Measurements from ENCODE around the gene LY6G5C.

The LY6G5C gene

DNA sequence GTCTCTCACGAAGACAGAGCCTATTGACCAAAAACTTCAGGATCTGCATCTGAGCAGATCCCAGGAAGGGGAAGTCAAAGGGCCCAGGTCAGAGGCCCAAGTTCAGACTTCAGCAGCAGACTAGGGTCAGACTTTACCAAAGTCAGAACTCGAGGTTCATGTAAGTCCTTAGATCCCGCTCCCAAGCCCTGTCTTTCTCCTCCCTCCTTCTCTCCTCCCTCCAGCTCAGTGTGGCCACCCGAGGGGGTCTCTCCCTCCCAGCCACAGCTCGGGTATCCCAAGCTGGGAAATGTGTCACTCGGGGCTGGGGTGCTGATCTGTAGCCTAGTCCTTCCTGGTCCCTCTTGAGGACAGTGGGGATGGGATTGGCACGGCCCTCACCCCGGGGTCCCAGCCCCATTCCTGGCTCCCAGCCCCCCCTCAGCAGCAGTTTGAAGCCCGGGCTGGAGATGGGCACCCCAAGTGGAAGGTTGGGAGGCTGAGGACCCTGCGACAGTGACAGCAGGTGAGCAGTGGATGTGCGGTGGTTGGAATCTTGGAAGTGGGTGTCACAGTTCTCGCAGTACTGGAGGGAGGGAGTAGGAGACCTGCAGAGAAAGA lies 18.6 kb downstream of the LY6G5C start:
- no peak for DNase-seq (ENCODE audit: low read depth)

DNA sequence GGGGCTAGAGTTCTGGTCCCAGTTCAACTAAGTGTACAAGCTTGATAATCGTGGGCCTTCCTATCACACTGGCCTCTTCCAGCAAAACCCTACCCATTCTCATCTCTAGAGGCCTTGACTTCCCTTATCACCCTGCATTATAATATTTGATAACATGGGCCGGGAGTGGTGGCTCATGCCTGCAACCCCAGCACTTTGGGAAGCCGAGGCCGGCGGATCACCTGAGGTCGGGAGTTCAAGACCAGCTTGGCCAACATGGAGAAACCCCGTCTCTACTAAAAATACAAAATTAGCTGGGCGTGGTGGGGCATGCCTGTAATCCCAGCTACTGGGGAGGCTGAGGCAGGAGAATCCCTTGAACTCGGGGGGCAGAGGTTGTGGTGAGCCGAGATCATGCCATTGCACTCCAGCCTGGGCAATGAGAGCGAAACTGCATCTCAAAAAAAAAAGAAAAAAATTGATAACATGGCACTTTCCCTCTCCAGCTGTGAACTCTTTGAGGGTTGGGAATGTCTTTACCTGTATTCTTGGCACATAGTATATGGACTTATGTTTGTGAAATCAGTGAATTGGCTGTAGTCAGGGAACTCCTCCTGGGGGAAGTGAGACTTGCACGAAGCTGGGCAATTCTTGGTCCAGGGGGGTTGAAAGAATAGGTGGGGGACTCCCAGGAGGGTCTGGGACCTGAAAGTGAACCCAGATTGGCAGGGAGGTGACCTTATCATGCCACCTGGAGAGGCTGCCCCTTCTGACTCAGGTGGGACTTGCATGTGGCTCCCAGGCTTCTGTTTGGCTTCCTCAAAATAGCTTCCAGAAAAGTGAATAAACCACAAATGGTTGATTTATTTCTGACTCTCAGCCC lies 19.4 kb downstream of the LY6G5C start:
- DNase-seq (ENCODE audit: low read depth), result no peak

DNA sequence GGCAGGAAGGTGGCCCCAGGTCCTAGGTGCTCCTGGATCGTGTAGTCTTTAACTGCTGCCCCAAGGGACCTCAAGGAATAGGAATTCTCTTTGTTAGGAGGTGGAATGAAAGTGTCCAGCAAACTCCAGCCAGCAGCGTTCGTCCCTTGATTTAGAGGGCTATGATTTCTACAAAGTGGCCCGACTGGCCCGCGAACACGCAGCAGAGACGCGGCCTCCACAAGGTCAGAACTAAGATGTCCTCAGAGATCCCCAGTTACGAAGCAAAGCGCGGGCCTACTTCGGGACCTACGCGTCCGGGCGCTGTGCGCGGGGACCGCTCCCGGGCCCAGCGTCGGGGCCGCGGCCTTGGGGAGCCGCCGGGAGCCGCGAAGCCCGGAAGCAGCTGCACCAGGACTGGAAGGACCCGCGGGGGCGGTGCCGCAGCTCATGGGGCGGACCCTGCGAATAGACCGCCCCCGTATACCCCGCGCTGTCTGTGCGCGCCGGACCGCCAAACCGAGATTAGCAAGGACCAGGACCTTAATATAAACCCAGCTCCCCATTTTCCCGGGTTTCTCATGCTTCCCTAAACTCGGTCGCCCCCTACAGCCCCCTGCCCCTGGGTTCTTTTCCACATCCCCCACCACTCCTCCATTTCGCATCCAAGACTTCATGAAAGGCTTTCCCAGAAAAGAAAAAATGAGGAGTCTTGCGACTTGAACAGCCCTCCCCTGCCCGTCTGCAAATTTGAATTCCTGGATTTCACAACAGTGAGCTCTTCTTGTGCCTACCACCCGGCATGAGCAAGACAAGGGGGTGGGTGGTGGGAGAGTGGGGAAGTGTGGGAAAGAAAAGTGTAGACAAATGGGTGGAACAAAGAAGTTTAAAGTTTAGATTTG lies 20.2 kb downstream of the LY6G5C start, which contains the start of gene C6orf47:
TSS of gene C6orf47 (minus strand) at position 398 of the 881 bp plus-strand sequence. CDS start 831 bp downstream, outside the sequence.
- peak; percentile 59 for DNase-seq (ENCODE audit: low read depth)

DNA sequence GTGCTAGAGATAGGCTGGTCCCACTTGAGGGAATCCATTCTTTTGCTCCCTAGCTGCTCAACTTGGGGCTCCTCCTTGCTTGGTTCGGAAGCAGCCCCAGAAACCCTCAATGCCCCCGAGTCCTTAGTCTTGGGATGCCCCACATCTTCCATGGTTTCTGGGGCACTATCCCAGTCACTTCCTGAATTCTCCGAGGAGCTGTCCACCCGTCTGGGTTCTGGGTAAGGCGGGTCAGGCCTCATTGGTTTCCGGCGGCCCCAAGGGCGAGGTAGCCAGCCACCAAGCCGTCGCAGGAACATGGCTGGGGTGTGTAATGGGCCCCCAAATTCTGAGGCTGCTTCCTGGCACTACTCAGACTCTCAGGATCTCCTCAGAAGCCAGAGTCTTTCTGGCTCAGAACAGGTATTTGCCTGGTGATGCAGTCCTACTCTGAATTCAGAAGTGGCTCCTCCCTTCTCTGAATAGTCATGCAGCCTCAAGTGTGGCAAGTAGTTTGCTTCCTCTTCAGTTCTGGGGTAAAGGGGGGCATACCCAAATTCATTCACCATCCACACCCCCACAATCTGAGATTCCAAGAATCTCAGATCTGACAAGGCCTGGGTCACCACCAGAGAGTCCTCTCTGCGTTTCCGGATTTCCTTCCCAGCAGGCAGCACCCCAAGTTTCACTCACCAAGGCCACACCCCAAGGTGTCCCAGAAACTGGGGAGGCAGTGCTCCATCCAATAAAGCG lies 21.1 kb downstream of the LY6G5C start:
- DNase-seq (ENCODE audit: low read depth), result no peak

DNA sequence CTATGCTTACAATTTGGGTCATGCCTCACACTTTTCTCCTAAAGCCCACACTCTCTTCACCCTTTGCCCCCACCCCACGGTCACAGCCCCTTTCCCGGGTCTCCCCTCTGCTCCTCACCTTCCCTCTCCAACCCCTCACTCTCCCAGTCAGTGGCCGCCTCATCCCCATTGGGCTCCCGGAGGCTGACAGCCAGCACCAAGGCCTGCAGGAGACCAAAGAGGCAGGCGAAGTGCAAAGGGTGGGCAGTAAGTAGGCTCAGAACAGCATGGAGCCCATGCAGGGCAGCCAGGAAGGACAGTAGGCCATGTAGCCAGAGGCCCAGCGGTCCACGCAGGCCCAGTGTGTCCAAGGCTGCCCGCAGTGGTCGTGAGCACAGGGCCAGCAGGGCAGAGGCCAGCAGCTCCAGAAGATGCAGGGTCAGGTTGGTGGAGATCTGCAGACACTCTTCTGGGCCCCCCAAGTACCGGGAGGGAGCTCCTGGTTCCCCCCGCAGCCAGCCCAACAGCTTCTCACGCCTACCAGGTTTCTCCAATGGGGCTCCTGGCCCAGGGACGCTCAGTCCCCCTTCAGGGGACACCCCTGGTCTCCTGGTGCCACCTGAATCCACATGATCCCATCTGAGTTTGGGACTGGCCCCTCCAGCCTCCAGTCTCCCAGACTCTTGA lies 21.8 kb downstream of the LY6G5C start:
- DNase-seq (ENCODE audit: low read depth), result no peak

DNA sequence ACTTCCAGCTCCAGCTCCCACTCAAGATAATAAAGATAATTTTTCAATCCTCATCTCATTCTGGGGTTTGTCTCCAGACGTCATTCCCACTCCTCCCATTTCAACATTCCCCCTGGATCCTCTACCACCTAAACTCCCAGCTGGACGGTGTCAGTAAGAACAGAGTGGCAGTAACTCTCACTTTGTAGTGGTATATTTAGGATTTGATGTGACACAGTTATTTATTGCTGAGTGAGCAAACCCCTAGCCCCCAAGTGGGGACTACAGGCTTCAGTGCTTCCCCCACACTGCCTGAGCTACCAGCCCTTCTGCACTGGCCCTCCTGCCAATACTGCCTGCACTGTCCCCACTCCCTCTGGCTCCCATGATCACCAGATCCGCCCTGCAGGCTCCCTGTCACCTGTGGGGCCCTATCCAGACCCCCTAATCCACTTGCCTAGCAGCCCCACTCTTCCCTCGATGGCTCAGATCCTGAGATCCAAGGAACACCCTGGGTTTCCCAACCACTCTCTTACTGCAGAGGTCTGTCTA lies 22.6 kb downstream of the LY6G5C start:
- no peak for DNase-seq (ENCODE audit: low read depth)

DNA sequence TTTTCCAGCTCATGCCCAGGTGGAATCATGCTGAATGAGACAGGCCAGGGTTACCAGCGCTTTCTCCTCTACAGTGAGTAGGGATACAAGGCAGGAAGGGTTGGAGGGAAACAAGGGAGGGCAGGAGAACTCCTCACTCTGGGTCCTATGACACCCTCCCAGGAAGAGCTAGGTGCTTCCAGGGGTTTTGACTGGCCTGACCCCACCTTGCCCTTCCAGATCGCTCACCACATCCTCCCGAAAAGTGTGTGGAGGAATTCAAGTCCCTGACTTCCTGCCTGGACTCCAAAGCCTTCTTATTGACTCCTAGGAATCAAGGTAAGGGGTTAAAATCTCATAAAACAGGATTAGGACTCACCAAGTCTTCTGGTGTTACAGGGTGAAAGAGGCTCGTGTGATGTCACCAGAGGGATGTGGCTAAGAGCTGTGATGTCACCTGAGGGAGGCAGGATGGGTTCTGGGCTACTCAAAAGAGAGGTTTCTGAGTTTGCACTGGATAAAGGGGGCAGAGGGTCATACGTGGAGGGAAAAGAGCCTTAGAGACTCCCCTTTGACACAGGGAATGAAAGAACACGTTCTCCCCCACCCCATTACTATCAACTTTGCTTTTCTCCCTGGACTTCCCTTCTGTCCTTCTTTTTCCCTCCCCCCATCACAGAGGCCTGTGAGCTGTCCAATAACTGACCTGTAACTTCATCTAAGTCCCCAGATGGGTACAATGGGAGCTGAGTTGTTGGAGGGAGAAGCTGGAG lies 23.3 kb downstream of the LY6G5C start:
- DNase-seq (ENCODE audit: low read depth), result no peak

DNA sequence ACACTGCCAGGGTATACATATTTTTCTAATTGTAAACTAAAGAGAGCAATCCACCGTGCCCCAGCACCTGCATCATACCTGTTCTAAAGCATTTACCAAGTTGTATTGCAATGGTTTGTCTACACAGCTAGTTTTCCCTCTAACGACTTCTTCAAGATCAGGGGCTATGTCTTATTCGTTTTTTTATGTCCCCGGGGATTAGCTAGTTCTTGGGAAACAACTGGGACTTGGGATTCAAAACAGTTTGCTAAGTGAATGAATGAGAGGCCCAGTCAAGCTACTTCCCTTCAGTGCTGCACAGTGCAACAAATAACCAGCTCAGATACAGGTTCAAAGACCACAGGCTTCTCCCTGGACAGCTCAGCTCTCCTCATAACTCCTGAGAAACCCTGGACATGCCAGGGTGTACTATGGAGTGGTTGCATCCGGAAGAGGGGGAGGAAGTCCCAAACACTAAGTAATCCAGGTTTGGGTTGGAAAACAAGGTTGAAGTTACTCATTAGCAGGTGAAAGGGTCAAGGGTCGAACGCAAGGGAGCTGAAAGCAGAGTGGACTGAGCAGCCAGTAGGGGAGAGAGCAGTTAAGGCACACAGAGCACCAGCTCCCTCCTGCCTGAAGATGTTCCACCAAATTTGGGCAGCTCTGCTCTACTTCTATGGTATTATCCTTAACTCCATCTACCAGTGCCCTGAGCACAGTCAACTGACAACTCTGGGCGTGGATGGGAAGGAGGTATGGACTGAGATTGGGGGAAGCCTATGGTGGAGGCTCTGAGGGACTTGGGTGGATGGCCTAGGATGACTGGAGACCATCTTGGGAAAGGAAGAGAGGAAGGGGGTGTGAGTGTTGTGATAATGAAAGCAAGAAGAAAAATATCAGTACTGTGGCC lies 25.3 kb downstream of the LY6G5C start, which contains the start of gene APOM:
TSS of gene APOM (plus strand) at position 546 of the 889 bp plus-strand sequence. CDS start at position 619, 73 bp downstream.
- no peak for DNase-seq (ENCODE audit: low read depth)

DNA sequence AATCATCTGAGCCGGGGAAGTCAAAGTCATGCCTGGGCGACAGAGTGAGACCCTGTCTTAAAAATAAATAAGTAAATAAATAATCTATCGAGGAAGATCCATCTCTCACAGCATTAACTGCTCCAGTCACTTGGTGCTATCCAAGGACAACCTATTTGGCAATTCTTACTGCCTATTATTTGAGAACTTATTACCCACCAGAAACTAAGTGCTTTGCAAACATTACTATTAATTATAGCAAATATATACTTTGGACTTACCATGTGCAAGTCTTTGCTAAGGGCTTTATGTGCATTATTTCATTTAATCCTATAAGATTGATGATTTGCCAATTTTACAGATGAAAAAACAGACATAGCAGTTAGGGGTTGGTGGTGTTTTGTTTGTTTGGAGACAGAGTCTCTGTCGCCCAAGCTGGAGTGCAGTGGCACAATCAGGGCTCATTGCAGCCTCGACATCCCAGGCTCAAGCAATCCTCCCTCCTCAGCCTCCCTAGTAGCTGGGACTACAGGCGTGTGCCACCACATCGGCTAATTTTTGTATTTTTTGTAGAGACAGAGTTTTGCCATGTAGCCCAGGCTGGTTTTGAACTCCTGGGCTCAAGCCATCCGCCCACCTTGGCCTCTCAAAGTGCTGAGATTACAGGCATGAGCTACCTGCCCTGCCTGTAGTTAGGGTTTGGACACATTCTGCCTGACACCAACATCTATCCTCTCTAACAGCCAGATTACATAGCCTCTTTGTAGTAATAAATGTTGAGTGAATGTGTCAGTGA lies 26.1 kb downstream of the LY6G5C start:
- DNase-seq (ENCODE audit: low read depth), result no peak

DNA sequence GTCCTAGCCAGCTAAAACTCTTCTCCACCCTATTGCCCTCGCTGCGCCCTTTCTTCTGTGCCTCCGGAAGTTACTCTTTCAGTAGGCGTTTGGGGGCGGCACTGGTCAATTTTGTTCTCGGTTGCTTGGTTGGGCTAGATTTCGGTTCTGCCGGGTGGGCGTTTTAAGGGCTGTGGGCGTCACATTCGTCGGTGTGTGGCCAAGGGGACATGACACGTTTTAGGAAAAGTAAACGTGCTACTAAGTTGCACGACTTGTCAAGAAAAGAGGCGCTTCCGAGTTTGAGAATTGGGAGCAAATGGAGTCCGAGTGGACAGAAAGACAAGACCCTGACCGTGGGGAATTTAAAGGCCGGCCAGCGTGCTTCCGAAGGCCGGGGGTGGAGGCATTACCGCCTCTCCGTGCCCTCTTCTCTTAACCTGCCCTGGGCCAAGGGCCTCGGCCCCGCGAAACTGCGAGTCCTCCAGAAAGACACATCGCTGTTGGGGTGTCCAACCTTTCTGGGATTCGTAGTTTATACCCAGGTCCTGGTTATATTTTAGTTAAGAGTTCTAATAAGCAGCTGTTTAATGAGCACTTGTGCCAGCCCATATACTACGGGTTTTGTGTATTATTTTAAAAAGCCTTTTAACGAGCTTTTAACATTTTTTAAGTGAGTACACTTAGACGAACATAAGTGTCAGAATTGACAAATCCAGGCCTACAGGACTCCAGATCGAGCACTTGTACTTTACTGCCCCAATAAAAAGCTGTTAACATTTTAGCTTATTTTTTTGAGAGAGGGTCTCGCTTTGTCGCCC lies 27.7 kb downstream of the LY6G5C start:
- DNase-seq (ENCODE audit: low read depth), result peak; percentile 85

DNA sequence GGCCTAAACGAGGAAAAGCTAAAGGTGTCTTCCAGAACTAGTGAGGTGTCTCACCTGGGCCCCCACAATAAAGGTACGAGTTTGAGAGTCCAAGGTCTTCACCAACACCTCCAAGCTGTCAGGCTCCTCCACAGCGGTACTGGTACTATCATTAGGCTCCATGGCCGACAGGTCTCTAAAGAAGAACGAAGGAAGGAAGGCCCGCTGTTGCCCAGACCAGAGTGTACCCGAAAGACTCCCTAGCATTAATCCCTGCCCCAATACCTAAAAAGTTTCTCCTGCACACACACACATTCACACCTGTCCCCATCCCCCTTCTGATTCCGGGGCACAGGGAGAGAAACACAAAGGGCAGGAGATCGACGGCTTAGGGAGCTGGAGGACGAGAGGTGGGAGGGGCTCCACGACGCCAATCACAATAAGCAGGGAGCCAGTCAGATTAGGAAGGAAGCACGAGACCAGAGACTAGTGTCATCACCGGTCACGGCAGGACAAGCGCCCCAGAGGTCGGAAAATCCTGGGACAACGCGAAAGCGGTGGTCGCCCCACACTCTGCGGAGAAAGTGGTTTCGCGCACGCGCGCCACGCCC lies 29.2 kb downstream of the LY6G5C start:
- DNase-seq (ENCODE audit: low read depth), result peak; percentile 54

DNA sequence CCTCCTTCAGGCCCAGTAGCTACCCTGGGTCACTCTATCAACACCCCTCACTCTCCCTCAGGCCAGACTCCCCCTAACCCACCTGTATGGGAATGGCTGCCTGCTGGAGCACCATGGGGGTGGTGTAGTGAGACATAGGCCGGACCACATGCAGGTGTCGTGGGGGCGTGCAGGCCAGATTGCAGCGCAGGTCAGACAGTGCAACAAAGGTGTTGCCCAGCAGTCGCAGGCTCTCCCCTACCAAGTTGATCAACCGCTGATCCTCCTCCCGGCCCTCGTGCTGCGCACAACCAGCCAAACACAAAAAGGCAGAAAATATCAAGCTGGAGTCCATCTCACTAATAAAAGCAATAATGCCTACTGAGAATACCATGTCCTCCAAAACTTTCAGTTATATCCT lies 35.5 kb downstream of the LY6G5C start:
- DNase-seq (ENCODE audit: low read depth), result no peak

DNA sequence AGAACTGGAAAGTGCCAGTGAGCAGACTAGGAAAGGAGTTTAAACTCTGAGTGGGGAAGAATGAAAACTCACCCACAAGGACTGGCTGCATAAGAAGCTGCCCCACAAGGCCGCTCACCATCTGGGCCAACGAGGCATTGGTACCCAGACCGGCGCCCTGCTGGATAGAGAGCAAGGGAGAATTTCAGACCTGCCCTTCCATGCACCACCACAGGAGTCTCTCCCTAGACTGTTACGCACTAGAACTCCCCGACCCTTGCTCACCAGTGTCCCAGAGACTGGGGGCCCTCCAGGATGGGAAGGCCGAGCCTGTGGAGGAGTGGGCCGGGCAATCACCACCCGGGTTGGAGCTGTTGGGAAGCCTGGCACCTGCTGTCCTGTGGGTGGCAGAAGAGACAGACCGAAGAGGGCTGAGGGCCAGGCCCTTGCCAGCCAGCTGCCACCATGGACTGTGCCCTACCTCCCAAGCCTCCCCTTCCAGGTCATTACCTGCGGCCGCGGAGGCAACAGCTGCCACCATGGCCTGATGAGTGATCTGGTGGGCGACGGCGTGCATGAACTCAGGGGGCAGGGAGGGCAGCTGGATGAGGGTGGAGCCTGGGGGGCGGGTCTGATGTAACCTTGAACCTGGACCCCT lies 36.9 kb downstream of the LY6G5C start:
- DNase-seq (ENCODE audit: low read depth), result no peak

DNA sequence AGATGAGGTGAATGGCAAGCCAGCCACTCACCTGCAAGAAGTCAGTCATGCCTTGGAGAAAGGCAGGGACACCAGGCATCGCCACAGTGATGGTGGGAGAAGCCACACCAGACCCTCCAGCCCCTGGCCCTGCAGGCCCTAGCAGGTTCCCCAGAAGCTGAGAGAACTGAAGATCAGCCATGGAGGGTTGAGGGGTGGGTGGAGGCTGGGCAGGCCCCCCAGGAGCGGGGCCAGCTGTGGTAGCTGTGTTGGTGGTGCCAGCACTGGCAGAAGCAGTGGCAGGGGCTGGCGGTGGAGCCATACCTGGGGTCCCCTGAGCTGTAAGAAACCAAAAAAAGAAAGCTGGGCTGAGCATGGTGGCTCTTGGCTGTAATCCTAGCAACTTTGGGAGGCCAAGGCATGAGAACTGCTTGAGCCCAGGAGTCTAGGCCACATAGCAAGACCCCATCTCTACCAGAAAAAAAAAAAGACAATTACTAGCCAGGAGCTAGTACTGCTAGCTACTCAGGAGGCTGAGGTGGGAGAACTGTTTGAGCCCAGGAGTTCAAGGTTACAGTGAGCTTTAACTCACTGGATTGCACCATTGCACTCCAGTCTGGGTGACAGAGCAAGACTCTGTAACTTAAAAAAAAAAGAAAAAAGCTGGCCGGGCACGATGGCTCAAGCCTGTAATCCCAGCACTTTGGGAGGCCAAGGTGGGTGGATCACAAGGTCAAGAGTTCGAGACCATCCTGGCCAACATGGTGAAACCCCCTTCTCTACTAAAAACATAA lies 37.9 kb downstream of the LY6G5C start:
- DNase-seq (ENCODE audit: low read depth), result no peak

DNA sequence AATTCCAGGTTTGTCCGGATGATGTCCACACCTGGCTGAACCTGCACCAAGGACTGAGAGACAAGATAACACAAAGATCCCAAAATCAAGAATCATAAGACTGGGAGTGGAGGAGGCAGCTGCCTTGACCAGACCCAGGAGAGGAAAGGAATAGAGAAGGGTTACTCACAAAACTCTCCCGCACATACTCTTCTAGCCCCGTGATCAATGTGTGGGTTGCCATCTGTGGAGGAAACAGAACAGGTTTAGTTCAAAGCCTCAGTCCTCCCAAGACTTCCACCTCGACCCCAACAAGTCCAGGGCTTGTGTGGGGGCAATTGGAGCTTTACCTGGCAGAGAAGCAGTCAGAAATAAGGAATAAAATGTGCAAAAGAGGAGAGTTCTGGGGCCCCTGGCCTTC lies 39.5 kb downstream of the LY6G5C start:
- no peak for DNase-seq (ENCODE audit: low read depth)

DNA sequence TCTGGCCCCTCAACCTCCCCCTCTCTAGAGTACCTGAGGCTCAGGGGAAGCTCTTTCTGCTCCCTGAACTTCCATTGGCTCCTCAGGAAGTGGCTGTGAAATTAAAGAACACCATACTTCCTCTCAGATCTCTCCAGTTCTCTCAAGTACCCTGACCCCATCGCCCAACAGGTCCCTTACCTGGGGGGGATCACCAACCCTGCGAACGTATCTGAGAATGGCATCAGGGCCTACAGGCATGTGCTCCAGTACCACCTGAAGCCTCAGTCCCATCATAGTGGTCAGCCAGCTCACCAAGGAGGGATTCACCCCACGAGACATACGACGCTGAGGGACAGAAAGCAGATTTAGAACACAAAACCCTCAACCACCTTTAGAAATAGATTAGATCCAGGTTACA lies 40.3 kb downstream of the LY6G5C start:
- no peak for DNase-seq (ENCODE audit: low read depth)
